GM20000 (cell line): Measurements from ENCODE around the gene TRAF3IP3.

Experiments used
- DNase-seq: peaks from one replicate; pipeline ENCODE4 v3.0.0; 2012; ENCODE audit warnings: low spot score
- TF ChIP-seq, protein P1 (sequence below): IDR thresholded peaks from 2 replicates; pipeline ENCODE4 v1.5.1; 2012; ENCODE audit warnings: mild to moderate bottlenecking, control low read depth; ENCODE audit errors: extremely low read depth, missing control alignments

The TRAF3IP3 gene

DNA sequence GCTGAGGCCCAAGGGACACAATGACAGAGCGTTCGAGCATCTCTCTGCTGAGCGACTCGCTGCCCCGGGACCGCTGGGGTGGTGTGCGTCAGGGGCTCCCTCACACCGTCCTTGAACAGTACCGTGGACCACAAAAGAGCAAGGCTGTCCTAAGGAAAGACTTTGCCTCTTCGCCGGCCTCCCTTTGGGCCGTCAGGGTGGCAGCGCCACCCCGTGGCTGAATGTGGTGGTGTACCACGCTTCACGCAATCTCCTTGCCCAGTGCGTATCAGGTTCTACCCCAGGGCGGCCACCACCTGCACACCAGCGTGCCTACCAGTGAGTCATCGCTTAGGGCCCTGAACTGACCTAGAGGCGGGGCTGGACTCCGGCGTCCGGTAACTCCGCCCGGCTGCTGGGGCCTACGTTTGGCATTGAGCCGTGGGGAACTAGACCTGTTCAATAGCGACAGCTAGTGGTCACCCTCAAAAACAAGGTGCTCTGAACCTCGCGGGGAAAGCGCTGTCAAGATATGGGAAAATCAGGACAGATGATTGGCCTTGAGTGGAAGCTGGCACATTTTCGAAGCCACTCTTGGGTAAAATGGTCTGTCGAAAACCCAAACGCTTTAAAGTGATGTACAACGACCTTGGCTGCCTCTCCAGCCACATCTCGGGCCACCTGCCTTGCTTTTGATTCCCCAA lies 8.1 kb upstream of the TRAF3IP3 start:
- DNase-seq = peak; percentile 75
- TF ChIP-seq, protein P1, sequence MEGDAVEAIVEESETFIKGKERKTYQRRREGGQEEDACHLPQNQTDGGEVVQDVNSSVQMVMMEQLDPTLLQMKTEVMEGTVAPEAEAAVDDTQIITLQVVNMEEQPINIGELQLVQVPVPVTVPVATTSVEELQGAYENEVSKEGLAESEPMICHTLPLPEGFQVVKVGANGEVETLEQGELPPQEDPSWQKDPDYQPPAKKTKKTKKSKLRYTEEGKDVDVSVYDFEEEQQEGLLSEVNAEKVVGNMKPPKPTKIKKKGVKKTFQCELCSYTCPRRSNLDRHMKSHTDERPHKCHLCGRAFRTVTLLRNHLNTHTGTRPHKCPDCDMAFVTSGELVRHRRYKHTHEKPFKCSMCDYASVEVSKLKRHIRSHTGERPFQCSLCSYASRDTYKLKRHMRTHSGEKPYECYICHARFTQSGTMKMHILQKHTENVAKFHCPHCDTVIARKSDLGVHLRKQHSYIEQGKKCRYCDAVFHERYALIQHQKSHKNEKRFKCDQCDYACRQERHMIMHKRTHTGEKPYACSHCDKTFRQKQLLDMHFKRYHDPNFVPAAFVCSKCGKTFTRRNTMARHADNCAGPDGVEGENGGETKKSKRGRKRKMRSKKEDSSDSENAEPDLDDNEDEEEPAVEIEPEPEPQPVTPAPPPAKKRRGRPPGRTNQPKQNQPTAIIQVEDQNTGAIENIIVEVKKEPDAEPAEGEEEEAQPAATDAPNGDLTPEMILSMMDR = peak; percentile 83

DNA sequence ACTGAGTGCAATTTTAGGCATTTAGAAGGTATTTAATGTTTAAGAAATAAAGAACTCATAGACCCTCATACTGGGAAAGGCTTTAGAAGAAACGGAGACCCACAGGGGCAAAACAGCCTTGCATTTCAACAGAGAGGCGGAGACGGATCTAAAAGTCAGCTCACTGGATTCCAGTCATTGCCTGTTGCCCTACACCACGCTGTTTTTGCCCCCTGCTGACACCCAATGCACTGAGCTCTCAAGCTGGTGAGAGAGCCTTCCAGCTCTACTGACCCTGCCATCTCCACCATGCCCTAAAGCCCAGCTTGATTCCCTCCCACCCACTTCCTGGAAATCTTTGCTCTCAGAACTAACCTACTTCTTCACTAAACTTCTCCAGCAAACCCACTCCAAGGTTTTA lies 7.2 kb upstream of the TRAF3IP3 start:
- no peak for DNase-seq
- TF ChIP-seq, protein P1 = no peak

DNA sequence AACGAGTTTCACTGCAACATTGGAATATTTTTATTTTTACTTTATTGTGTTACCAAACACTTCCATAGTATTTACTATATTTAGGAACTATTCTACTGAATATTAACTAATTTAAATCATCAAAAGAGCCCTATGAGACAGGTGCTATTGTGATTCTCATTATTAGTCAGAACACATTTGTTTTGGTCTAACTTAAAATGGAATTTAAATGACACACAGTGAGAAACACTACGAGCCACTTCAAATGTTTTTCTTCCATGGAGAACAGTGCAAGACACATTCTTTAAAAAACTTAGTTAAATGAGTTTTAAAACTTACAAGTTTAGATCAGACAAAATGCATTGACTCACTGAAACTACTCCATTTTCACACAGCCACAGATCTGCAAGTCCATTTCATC lies 6.6 kb upstream of the TRAF3IP3 start:
- no peak for DNase-seq
- TF ChIP-seq, protein P1 = no peak

DNA sequence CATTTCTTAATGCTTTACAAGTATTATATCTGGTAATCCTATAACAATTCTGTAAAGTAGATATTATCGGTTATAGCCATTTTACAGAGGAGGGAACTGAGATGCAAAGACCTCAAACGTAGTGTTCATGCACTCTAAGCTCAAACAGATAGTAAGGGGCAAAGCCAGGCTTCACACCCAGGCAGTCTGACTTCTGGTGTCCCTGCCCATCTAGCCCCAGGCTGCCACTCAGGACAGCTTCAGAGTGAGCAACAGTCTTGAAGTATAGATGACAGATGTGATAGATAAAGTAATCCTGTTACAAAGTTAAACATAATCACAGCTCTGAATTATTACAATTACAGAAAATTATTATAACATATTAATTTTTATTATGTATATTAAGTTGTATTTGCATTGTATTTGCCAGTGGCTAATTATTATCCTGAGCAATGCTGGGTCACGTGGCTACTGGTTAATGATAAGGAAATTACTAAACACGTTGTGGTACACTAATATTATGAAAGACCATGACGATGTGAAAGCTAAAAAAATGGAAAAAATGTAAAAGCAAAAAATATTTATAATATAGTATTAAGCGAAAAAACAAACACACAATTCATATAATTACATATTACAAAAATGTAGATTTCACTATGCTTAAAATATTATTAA lies 6.1 kb upstream of the TRAF3IP3 start:
- TF ChIP-seq, protein P1 = no peak
- DNase-seq = no peak

DNA sequence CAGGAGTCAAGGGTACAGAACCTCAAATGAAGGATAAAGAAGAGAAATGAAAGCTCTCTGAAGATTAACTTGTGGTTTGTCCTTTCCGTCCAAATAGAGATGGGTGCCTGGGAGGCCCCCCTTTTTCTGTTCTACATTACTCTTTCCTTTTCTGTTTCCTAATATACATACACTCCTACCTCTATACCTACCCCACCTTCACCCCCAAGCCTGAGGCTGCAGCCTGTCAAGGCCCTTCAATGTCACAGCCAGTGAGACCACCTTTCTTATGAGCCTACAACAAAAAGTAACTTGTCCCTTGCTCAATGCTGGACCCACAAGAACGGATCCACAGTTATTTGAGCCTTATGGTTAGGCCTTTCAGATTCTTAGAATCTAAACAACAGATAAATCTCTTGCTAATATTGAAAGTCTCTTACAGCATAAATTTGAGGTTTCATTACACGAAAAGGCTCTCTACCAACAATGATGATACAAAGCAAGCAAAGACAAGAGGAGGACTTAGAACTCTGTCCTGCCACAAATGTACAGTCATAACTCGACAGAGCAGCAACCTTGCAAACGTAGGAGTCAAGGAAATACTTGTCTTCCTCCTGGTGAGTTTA lies 4.1 kb upstream of the TRAF3IP3 start:
- TF ChIP-seq, protein P1 = no peak
- peak; percentile 60 for DNase-seq

DNA sequence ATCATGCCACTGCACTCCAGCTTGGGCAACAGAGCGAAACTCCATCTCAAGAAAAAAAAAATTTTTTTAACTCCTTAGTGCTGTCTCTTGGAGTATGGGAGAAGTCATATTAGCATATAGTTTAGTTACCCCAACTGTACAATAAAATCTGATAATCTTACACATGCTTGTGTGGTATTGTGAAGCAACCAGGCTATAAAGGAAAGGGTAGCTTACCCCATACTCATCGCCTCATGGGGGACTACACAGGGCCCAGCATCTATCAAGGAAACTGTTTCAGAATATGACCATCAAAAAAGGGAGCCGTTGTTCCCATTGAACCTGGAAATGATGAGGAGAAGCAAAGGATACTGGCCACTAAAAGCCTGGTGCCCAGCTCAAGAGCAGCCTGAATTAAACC lies 3.0 kb upstream of the TRAF3IP3 start:
- no peak for DNase-seq

DNA sequence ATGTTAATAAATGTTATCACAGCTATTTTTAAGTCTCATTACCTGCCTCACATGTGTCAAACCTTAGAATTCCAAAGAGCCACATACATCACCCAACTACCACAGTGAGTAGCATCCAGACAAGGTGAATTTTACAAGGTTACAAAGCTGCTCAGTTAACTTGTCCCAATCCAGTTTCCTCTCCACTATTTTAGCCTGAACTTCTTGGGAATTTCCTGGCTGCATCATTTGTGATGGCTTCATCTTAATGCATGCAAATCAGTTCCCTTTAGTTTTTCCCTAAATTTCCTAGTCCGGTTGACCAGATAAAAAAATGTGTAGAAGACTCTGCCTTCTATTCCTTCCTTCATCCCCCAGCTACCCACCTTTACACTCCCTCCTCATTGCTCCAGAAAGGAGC lies 597 bp upstream of the TRAF3IP3 start:
- DNase-seq = no peak
- TF ChIP-seq, protein P1 = no peak

More for the DNA sequence above, 3.0 kb upstream of the TRAF3IP3 start:
- TF ChIP-seq, protein P1 = no peak
